ENCODE data around the gene PAPPA2.

PAPPA2 gene

DNA sequence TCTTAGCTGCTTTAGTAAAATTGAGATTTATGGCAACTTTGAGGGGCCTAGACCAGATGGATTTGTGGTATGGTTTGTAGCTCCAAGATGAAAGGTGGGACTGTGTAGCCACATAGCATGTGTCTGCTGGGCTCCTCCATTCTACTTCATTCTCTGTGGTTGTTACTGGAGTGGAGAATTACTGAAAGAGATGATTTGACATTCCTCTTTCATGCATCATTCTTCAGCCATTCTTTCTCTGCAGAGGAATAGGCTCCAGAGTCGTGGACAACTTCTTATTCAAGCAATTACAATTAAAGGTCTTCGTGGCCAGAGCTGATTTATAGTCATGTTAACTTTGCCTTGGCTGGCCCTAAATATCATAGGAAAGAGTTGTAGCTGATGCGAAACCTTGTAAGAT is 328.9 kb downstream of the PAPPA2 start:
- TF ChIP-seq EP300 (IDR thresholded peaks at IDR 0.05; ENCODE audit: borderline replicate concordance) (no peak), CREB1 (IDR thresholded peaks at IDR 0.05; ENCODE audit: low read depth) (no peak), YY1 (IDR thresholded peaks at IDR 0.05; ENCODE audit: low read depth) (no peak), TAF1 (IDR thresholded peaks at IDR 0.05; ENCODE audit: low read depth) (no peak), TEAD4 (IDR thresholded peaks at IDR 0.05) (no peak), ZBTB7A (IDR thresholded peaks at IDR 0.05; ENCODE audit: low read depth) (no peak), EGR1 (IDR thresholded peaks at IDR 0.05) (no peak), TCF12 (IDR thresholded peaks at IDR 0.05; ENCODE audit: low read depth) (no peak), RAD21 (IDR thresholded peaks at IDR 0.05; ENCODE audit: low read depth) (no peak), CEBPB (IDR thresholded peaks at IDR 0.05) (no peak), NFIC (IDR thresholded peaks at IDR 0.05) (no peak), FOXM1 (IDR thresholded peaks at IDR 0.05; ENCODE audit: borderline replicate concordance, low read depth) (no peak)
- TF ChIP-seq, protein P1, sequence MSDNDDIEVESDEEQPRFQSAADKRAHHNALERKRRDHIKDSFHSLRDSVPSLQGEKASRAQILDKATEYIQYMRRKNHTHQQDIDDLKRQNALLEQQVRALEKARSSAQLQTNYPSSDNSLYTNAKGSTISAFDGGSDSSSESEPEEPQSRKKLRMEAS (IDR thresholded peaks at IDR 0.05), result no peak
- TF ChIP-seq, protein P2, sequence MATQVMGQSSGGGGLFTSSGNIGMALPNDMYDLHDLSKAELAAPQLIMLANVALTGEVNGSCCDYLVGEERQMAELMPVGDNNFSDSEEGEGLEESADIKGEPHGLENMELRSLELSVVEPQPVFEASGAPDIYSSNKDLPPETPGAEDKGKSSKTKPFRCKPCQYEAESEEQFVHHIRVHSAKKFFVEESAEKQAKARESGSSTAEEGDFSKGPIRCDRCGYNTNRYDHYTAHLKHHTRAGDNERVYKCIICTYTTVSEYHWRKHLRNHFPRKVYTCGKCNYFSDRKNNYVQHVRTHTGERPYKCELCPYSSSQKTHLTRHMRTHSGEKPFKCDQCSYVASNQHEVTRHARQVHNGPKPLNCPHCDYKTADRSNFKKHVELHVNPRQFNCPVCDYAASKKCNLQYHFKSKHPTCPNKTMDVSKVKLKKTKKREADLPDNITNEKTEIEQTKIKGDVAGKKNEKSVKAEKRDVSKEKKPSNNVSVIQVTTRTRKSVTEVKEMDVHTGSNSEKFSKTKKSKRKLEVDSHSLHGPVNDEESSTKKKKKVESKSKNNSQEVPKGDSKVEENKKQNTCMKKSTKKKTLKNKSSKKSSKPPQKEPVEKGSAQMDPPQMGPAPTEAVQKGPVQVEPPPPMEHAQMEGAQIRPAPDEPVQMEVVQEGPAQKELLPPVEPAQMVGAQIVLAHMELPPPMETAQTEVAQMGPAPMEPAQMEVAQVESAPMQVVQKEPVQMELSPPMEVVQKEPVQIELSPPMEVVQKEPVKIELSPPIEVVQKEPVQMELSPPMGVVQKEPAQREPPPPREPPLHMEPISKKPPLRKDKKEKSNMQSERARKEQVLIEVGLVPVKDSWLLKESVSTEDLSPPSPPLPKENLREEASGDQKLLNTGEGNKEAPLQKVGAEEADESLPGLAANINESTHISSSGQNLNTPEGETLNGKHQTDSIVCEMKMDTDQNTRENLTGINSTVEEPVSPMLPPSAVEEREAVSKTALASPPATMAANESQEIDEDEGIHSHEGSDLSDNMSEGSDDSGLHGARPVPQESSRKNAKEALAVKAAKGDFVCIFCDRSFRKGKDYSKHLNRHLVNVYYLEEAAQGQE (IDR thresholded peaks at IDR 0.05; ENCODE audit: low read depth), result no peak
- TF ChIP-seq, protein P3, sequence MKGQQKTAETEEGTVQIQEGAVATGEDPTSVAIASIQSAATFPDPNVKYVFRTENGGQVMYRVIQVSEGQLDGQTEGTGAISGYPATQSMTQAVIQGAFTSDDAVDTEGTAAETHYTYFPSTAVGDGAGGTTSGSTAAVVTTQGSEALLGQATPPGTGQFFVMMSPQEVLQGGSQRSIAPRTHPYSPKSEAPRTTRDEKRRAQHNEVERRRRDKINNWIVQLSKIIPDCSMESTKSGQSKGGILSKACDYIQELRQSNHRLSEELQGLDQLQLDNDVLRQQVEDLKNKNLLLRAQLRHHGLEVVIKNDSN (IDR thresholded peaks at IDR 0.05), result no peak

DNA sequence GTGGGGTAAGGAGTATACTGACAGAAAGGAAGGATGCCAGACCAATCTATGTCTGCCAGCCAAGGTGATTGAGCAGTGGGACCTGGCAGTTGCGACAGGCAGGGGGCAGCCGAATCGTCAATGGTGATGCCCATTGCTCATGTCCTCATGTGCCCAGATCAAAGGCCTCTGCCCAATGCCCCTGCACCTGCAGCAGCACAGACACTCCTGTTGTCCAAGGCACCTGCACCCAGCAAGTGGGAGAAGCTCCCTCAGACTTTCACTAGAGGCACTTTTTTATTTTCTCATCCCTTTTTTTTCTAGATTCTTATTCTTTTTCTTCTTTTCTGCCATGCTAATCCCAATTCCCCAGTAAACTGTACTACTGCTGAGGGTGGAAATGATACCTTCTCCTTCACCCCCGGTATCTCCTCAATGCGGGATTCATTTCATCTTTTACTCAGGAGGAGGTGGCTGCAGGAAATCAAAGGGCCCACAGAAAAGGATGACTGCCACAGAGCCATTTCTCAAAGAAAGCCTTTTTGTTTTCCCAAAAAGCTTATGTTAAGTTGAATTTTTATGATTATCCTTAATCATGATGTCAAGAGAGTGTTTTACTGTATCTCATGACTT is 332.0 kb downstream of the PAPPA2 start:
- TF ChIP-seq ZBTB7A (IDR thresholded peaks at IDR 0.05; ENCODE audit: low read depth) (no peak), TEAD4 (IDR thresholded peaks at IDR 0.05) (no peak), NFIC (IDR thresholded peaks at IDR 0.05) (no peak), TAF1 (IDR thresholded peaks at IDR 0.05; ENCODE audit: low read depth) (no peak), CREB1 (IDR thresholded peaks at IDR 0.05; ENCODE audit: low read depth) (no peak)

DNA sequence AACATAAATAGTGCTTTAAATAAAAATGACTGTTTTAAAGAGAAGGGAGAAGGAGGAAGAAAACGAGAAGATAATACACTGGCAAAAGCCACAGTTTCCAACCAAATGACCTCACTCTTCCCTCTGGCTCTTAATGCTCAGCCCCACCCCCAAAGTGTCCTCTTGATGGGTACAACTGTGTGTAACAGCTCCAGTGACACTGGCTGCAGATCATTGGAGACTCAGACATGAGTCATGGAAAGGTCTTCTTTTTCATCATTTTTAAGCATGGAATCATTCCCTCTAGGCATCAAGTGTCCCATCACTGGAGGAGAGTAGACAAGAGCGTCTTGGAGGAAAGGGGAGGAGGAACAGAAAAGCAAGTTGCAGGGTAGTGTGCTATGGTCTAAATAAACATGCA is 333.0 kb downstream of the PAPPA2 start:
- TF ChIP-seq EGR1 (IDR thresholded peaks at IDR 0.05) (no peak), CREB1 (IDR thresholded peaks at IDR 0.05; ENCODE audit: low read depth) (no peak), CEBPB (IDR thresholded peaks at IDR 0.05) (no peak)
- TF ChIP-seq, protein P1 (IDR thresholded peaks at IDR 0.05), result no peak

DNA sequence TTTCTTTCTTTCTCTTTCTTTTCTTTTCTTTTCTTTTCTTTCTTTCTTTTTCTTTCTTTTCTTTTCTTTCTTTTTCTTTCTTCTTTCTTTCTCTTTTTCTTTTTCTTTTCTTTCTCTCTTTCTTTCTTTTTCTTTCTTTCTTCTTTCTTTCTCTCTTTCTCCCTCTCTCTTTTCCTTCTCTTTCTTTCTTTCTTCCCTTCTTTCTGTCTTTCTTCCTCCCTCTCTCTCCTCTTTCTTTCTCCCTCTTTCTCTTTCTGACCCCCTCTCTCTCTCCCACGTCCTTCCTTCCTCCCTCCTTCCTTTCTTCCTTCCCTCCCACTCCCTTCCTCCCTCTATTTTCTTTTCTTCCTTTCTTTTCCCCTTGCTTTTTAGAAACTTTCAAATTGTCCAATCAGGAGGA is 333.6 kb downstream of the PAPPA2 start:
- TF ChIP-seq EP300 (IDR thresholded peaks at IDR 0.05; ENCODE audit: borderline replicate concordance) (no peak), TEAD4 (IDR thresholded peaks at IDR 0.05) (no peak)
- TF ChIP-seq, protein P3 (IDR thresholded peaks at IDR 0.05), result no peak
- TF ChIP-seq, protein P2 (IDR thresholded peaks at IDR 0.05; ENCODE audit: low read depth), result no peak

DNA sequence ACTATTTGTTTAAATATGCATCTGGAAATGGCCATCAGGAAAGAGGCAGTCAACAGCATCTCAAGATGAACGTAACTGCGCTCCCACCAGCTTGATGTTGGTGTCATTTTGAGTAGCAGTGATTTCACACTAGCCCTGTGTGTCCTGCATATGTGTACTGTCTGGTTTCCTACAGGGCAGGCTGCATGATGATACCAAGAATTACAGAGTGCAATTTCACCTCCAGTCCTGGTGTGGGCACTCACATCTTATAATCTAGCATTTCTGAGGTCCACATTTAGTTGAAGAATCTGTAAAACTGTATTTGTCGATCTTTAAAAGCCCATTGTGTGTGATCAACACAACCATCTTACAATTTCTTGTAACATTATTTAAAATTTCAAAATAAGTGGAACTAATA is 336.4 kb downstream of the PAPPA2 start:
- TF ChIP-seq, protein P1 (IDR thresholded peaks at IDR 0.05), result no peak
- TF ChIP-seq ZBTB7A (IDR thresholded peaks at IDR 0.05; ENCODE audit: low read depth) (no peak), YY1 (IDR thresholded peaks at IDR 0.05; ENCODE audit: low read depth) (no peak), RAD21 (IDR thresholded peaks at IDR 0.05; ENCODE audit: low read depth) (no peak), CREB1 (IDR thresholded peaks at IDR 0.05; ENCODE audit: low read depth) (no peak), TAF1 (IDR thresholded peaks at IDR 0.05; ENCODE audit: low read depth) (no peak), TEAD4 (IDR thresholded peaks at IDR 0.05) (no peak), EGR1 (IDR thresholded peaks at IDR 0.05) (no peak), EP300 (IDR thresholded peaks at IDR 0.05; ENCODE audit: borderline replicate concordance) (no peak)
- TF ChIP-seq, protein P3 (IDR thresholded peaks at IDR 0.05), result no peak
- TF ChIP-seq, protein P2 (IDR thresholded peaks at IDR 0.05; ENCODE audit: low read depth), result no peak

All from Ishikawa (cell line).